ENCODE results near the gene PRKCA.

PRKCA gene

DNA sequence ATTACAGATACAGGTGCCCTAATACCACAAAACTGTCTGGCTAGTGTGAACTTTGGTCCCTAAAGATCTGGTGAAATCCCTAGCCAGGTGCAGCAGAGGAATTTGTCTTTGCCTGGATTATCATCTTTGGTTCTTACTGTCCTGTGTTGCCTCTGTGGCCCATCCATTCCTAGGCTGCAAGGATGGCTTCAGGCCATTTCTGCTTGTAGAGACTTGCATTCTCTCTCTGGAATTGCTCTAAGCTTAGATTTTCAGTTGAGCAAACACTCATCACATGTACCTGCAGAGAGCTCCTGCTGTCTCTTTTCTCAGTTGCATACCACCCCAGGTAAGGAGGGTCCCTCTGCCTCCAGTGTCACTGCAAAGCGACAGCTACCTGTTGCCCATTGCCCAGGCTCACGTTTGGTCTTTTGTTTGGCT is 114.9 kb downstream of the PRKCA start:
- DNase-seq = no peak

DNA sequence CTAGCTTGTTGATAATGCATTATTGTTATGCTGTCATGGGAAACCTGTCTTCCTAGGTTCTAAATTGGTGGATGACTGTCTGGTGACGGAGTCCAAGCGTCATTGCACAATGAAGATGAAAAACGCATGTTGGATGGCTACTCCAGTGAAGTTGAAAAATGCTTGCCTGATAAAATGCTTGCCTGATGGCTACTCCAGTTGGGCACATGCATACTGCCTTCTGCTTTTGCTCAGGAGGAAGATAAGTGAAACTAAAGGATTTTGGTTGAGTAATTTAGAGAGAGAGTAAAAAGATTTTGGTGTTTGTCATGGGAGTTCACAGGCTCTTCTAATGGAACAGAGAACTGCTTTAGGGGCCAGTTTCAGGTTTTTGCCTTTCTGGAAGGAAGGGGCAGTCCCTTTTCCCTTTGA is 118.6 kb downstream of the PRKCA start:
- DNase-seq = no peak

DNA sequence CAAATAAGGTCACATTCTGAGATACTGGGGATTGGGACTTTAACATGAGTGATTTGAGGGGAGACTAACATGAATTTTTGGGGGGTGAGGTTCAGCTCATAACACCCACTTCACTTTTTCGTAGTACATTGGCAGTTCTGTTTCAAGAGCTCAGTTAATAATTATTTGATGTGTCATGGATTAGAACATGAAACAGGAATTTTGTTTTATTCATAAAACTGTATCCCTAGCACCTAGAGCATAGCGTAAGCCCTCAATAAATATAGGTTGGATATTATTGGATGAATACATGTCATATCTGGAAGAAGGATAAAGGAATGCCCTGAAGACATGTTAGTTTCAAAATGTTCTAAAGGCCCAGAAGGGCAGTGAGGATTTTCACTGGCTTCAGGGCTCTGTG is 119.8 kb downstream of the PRKCA start:
- DNase-seq = no peak

DNA sequence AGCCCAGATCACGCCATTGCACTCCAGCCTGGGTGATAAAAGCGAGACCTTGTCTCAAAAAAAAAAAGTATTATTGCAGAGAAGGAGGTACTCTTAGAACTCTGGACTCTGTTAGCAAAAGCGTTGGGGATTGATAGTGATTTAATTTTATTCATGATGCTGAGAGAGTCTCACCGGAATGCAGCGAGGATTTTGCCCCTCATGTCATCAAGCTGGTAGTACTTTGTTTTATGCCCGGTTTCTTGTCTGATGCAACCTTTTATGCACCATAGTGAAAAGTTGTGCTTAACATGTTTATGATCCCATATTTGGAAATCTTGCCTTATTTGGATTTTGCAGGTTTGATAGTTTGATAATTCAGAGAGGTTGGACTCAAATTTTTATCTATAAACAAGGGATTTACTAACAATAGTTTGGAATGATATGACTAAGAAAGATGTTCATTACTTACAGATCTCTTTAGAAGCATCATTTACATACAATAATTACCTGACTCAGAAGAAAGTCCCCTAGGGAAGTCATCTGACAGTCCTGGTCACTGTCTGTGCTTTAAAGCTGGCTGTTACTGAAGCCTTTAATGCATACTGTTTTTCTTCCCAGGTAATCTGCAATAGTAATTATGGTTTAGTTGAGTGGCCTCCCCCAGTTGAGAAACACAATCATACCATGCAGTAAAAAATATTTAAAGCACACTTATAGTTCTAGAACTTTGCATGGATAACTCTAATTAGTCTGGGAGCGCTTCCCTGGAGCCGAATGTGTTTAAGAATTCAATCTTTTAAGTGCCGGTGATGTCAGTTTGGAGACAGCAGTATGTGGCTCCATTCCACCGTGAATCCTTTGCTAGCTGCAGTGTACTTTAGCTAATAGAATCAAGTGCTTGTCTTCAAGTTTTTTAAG is 120.9 kb downstream of the PRKCA start:
- no peak for DNase-seq

DNA sequence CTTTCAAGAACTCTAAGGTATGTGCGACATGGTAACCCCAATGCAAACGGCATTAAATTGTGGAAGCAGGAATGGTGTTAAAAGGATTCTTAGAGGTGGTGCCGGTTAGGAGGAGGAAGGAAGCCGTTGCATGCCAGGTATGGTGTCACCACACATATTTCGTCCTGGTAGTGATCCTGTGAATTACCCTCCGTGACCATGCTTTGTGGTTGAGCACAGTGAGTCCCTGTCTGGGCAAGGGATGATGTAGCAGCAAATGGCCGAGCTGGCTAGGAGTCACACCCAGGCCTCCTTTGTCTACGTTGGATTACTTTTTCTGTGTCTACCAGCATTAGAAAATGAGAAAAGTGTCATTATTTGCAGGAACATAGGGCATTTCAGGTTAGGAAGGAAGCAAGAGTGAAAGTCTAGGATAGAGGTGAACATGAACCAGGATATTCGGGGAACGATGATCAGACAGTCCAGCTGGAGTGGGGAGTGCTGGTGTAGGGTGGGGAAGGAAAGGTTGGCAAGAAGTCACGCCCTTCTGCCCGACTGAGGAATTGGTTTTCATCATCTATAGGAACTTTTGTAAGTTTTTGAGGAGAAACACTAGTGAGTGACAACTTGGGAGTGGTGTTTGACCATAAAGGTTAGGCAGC is 123.5 kb downstream of the PRKCA start:
- DNase-seq = no peak

DNA sequence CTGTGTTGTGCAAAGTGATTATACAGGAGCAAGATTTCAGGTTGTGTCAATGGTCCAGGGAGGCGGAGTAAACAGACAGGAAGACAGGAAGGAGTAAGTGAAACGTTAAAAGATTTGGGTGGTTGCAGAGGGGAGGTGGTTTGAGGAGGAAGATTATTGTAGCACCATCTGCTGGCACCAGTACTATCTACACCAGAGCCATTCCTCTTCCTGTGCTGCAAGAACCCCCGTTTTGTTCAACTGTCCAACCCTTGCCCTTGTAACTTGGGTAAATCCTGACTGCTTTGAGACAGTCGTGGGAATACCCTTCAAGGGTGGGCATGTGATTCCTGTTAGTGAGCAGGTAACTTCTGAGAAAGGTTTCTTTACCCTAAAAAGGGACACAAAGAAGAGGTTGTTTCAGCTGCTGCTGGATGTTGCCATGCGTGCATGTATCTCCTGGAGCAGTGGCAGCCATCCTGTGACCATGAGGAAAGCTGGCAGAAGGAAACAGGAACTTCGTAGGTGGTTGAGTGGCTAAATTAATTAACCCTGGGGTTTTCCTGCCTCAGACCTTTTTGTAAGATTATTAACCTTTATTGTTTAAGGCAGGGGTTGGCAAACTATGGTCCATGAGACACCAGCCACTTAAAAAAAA is 124.1 kb downstream of the PRKCA start:
- no peak for DNase-seq

DNA sequence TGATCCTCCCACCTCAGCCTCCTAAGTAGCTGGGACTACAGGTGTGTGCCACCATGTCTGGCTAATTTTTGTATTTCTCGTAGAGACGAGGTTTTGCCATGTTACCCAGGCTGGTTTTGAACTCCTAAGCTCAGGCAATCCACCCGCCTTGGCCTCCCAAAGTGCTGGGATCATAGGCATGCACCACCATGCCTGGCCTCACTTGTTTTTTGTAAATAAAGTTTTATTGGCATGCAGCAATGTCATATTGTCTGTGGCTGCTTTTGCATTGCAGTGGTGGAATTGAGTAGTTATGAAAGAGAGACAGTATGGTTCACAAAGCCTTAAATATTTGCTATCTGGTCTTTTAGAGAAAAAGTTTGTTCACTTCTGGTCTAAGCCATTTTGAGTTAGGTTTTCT is 124.7 kb downstream of the PRKCA start:
- no peak for DNase-seq

DNA sequence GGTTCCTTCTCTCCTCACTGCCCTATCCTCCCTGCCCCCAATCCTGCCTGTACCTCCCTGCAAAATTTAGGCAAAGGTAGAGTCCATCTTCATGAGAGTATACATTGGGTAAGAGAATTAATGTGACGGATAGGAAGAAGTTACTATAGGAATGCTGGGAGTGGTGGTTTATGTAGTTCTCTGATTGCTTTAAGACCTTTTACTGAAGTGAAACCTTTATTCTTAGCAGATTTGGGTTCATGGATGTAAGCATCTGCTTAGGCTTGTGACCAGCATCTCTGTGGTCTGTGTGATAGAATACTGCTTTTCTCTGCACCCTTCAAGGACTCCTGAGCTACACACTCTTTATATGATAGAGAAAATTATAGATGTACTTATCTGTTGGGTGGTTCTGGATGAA is 127.3 kb downstream of the PRKCA start:
- no peak for DNase-seq

DNA sequence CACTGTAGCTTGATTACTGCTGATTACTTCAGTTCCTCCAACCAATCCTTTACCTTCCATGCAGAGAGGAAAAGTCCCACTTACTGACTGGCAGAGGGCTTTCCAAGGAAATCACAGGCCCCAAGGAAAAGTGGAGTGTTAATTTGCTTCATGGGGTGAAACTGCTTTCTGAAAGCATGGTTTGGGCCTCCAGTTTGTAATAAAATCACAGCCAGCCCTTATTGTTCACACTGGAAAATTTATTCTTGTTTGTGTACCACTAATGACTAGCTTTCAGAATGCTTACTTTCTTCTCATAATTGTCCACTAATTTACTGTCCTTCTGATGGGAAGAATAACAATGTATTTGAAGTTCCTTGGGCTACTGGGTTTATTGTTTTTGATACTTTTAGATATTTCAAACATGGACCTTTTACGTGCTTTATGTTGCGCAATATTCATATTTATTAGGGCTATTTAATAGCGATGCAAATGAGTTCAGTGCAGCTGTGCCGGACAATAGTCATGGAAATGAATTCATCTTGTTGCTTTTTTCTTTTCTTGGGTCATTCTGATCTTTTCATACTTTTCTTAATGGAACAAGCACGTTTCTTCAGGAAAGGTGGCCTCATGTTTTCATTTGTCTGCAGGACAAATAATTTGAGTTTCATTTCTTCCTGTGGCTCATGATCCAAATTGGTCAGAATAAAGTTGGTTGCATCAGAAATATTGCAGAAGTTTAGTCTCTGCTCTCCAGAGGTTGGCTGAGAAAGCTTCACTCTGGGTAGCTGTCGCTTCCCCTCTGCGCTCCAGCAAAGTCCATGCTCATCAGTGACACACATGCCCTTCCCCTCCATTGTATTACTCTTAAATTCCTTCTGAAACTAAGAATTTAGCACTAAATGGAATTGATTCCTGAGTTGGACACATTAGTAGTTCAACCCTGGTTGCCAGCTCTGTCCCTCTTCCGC is 128.7 kb downstream of the PRKCA start:
- no peak for DNase-seq

DNA sequence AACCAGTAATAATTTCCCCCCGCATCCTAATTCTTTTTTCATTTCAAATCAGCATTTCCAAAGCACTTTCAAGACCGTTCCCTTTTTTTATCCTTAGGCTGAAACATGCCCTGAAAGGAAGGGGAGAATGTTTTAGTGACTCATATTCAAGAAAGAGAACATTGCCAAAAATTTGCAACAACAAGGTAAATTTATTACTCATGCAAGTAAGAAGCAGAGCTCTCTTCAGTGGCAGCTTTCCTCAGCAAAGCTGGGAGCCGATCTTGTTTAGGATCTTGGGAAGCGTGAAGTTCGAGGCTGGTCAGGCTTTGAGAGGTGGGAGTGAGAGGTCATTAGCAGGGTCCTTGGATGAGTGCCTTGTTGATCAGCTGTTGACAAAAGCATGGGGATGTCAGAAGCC is 129.5 kb downstream of the PRKCA start:
- no peak for DNase-seq

DNA sequence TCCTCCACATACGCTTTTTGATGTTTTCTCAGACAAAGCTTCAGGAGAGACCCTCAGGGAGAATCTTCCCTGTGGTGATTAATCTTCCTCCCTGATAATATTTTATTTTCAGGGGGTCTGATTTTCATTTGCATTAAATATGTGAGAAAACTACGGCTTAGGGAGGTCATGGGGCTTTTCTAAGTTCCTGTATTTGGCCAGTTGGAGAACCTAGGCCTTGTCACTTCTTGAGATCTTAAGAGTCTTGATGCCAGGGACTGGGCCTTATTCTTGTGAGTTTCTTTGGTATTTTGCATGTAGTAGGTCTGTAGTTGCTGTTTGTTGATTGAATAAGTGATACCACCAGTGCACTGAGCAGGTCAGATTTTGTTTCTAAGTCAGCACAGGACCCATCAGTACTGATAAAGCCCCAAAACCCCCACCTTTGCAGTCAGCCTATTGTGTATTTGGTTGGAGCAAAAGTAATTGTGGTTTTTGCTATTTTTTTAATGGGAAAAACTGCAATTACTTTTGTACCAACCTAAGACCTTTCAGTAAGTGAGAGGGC is 130.1 kb downstream of the PRKCA start:
- DNase-seq = no peak

DNA sequence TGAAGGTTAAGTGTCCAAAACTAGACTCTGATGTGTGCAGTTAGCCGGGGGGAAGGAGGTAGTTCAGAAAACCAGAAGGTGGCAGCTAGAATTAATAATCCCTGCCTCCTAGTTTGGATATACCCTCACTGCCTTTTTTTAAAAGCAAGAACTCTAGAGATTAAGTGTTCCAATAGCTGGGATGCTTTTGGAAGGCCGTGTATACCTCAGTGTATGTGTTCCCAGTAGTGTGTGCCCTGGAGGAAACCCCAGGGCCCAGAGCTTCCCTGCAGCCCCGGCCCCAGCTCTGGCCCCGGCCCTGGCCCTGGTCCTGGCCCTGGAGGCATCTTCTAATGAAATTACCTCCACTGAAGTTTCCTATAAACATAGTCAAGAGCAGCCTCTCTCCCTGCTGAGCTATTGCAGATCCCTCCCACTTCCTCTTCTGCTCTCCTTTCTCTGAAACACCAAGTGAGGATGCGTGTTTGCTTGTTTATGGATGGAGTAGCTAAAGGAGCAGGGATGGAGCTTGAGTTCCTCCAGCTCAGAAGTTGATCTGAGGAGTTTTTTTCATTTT is 130.7 kb downstream of the PRKCA start:
- DNase-seq = no peak

DNA sequence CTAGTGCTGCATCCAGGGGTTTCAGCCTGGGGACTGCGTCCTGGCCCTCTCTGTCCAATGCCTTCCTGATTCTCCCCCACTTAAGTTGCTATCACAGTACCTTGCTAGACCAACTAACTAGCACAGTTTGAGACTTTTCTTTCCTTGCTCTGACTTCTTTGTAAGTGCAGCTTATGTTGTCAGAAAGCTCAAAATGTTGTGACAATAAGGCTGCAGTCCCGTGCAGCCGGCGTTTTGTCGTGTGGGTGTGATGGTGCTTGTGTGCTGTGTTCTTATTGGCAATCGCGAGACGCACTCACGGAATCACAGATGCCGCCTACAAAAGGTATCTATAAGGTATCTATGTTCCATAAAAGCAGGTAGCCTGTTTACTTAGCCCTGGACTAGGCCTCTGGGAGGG is 132.8 kb downstream of the PRKCA start:
- no peak for DNase-seq

DNA sequence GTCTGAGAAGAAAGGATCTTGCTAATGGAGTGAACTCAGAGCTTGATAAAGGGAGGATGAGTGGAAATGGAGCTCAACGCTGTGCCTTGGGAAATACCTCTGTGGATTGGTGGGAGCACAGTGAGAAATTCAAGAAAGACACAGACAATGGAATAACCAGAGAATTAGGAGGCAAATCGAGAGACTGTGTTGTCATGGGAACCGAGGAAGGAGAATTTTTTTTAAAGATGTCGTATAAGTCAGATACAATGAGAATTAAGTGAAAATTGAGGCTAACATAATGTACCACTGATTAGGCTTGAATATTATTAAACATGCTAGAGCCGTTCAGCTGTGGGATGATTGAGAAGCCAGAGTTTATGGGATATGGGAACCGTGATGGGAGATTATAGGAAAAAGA is 134.2 kb downstream of the PRKCA start:
- no peak for DNase-seq

DNA sequence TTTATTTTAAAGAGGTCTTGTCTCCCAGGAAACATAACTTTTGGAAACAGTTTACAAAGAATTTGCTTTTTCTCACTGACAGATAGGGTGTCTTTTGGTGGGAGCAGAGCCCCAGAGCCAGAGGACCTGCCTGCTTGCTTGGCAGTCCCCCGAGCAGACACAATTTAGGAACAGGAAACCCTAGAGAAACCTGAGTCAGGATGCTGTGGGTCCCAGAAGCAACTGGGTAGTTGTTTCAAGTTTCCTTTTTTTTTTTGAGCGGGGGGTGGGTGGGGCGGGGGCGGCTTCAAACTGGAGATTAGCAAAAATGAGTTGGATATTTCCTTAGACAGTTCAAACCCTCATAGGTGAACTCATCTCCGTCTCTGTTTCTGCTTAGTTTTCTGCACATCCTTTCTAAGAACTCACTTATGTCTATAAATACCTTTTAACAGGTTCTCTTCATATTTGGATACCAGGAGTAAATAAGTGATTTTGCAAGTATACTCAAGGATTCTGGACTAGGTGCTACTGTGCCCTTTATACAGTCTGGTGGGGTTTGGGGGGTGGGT is 135.1 kb downstream of the PRKCA start:
- no peak for DNase-seq

DNA sequence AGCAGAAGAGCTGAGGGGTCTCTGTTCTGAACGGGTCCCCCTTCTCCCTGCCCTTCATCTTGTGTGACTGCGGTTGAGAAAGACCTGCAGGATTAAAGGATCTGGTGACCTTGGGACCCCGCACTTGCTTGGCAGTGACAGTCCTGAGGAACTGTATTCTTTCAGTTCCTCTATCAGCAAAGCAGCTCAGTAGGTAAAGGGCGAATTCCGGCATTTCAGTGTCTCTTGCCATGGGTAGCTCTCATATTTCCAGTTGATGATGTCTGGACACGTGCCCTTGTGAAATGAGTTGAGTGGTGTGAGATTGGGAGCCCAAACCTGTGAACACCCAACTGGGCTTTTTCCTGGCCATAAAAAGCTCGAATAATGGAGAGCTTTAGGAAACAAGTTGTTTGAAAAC is 135.7 kb downstream of the PRKCA start:
- DNase-seq = no peak

DNA sequence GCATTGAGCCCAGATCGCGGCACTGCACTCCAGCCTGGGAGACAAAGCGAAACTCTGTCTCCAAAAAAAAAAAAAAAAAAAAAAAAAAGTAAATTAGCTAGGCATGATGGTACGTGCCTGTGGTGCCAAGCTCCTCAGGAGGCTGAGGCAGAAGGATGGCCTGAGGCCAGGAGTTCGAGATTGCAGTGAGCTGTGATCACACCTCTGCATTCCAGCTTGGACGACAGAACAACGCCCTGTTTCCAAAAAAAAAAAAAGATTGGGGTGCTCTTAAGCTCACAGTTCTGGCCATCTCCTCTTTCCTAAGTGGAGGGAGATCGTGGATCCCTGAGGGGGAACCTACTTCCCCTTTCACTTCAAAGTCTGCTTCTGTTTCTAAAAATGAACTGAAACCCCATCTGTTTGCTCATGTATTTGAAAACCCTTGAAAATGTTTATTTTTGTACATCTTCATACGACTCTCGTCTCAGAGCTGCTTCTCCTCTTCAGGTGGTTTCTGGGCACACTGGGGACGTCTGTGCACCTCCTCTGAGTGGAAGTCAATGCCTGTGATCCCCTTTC is 138.8 kb downstream of the PRKCA start:
- DNase-seq = no peak

DNA sequence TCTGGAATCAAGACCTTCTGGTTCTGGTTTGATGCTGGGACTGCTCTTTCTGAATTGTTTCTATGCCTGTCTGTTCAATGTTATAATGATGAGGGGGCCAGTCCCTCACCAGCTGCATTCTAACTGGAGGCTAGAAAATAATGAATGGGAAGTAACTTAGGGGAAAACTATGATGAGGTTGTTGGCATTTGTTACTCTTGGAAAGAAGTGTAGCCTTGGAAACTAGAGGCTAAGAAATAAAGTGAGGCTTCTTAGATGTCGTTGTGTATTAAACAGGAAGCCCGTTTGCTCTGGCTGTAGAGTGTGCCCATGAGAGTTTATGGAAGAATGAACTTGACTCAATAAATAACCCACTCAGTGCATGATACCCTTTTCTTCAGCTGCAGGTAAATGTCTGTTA is 140.8 kb downstream of the PRKCA start:
- DNase-seq = no peak

DNA sequence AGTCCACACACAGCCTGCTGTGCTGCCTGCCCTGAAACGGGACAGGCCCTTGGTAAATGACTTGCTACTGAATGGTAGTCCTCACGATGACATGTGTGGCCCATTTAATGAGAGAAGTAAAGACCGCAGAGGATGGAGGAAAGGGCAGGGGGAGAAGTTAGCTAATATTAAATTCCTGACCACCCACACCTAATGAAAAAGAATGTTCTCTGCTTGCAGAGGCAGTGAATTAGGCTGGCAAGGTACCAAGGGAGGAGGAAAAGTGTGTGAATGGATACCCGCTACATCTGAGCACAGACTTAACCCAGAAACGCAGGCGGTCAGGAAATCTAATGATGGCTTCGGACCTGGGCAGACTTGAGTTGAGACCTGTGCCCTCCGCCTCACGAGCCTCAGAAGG is 141.2 kb downstream of the PRKCA start:
- DNase-seq = no peak

DNA sequence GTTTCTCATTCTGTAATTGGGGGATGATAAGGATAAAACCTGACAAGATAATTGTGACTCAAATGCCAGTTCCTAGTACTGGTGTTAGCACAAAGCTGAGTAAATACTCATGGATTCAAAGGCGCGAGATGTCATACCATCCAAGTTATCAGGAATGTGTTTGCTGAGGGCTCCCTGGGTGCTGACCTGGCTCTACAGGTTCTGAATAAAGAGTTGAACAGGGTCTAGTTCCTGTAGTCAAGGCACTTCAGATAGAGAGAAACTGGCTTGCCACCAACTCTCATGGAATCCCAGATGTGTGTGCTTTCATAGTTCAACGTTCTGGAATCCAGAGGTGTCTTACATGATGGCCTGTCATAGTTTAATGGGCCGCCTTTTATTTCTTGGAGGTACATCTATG is 141.6 kb downstream of the PRKCA start:
- DNase-seq = no peak

DNA sequence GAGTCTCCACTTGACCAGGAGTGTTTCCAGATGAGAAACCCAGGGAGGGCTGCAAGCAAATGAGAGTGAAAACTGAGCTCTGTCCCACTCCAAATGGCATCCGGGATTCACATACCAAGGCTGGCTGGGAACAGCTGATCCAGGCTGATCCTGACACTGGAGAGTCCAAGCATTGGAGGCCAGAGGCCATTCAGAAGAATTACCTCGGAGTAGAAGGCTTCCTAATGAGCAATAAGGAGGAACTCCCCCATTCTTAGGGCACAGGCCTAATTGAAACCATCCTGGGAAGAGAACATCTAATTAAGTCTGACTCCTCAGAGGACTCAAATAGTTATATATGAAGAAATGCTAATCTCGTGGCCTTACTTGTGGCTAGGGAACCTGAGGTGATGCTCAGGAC is 142.8 kb downstream of the PRKCA start:
- no peak for DNase-seq

DNA sequence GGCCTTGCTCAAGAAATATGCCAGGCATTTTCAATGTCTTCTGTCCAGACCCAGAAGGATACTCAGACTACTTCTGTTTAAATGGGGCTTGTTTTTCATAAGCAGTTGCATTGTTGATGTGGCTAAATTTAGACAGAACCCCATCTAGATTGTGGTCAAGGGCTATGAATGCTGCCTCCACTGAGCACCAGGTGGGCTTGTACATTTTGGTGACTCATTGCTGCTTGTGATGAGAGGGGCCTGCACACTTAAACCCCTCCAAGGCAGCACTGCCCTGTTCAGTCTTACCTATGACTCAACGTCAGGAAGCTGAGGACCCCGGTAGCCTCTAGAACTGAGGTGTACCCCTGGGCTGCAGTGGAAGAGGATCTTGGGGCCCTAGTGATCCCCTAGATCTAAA is 144.0 kb downstream of the PRKCA start:
- DNase-seq = no peak
